HuH-7.5 (cell line): Measurements from ENCODE around the gene NUCKS1.

ENCODE experiments used
- DNase-seq: peaks from one replicate; pipeline ENCODE4 v3.0.0; 2011; ENCODE audit warnings: low spot score

The NUCKS1 gene

GRCh38 chr1:205750138-205751035 lies at the start of gene NUCKS1:
NUCKS1 (minus strand) TSS chr1:205750182; CDS start chr1:205749973, 209 bp downstream.
- peak; percentile 68 for DNase-seq

GRCh38 chr1:205798577-205798976 lies 48.6 kb upstream of the NUCKS1 start:
- DNase-seq: no peak

- no peak for DNase-seq
These were observed 47.2 kb upstream of the NUCKS1 start for GRCh38 chr1:205797168-205797567.

- no peak for DNase-seq
These were observed 44.2 kb upstream of the NUCKS1 start for GRCh38 chr1:205794011-205794730.

GRCh38 chr1:205792961-205793673 lies 43.1 kb upstream of the NUCKS1 start:
- no peak for DNase-seq

GRCh38 chr1:205792481-205792881 lies 42.5 kb upstream of the NUCKS1 start:
- no peak for DNase-seq

- peak; percentile 71 for DNase-seq
These were observed 41.7 kb upstream of the NUCKS1 start for GRCh38 chr1:205791568-205792180.

- DNase-seq: no peak
These were observed 37.4 kb upstream of the NUCKS1 start for GRCh38 chr1:205787287-205787916.

- DNase-seq: no peak
These were observed 36.6 kb upstream of the NUCKS1 start for GRCh38 chr1:205786601-205787000.

- no peak for DNase-seq
These were observed 35.5 kb upstream of the NUCKS1 start for GRCh38 chr1:205785446-205785845.

GRCh38 chr1:205783904-205784303 lies 33.9 kb upstream of the NUCKS1 start:
- DNase-seq: no peak

GRCh38 chr1:205783433-205783795 lies 33.4 kb upstream of the NUCKS1 start:
- no peak for DNase-seq

- DNase-seq: no peak
These were observed 32.8 kb upstream of the NUCKS1 start for GRCh38 chr1:205782627-205783432.

GRCh38 chr1:205780335-205780734 lies 30.4 kb upstream of the NUCKS1 start:
- no peak for DNase-seq

- DNase-seq: no peak
These were observed 28.0 kb upstream of the NUCKS1 start for GRCh38 chr1:205777994-205778393.

GRCh38 chr1:205775717-205776056 lies 25.7 kb upstream of the NUCKS1 start:
- no peak for DNase-seq

- peak; percentile 54 for DNase-seq
These were observed 25.2 kb upstream of the NUCKS1 start, which contains the start of gene RAB29 for GRCh38 chr1:205775015-205775716. RAB29 (minus strand) TSS chr1:205775482; CDS start chr1:205774956, 526 bp downstream.

- DNase-seq: peak; percentile 32
These were observed 24.4 kb upstream of the NUCKS1 start for GRCh38 chr1:205774198-205775014.

- no peak for DNase-seq
These were observed 22.6 kb upstream of the NUCKS1 start for GRCh38 chr1:205772607-205773032.
